Measurements from ENCODE around the gene PLEKHO2.

Gene PLEKHO2

GRCh38 chr15:64828985-64829384 lies 12.7 kb upstream of the PLEKHO2 start:
- no peak for ATAC-seq

DNA sequence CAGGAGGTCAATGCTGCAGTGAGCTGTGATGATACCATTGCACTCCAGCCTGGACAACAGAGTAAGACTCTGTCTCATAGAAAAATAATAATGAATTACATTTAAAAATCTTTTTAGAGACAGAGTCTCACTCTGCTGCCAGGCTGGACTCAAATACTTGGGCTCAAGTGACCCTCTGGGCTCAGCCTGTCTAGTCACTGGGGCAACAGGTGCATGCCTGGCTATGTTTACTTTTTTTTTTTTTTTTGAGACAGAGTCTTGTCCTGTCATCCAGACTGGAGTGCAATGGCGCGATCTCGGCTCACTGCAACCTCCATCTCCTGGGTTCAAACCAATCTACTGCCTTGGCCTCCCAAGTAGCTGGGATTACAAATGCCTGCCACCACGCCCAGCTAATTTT lies 8.0 kb upstream of the PLEKHO2 start:
- ATAC-seq, result no peak

DNA sequence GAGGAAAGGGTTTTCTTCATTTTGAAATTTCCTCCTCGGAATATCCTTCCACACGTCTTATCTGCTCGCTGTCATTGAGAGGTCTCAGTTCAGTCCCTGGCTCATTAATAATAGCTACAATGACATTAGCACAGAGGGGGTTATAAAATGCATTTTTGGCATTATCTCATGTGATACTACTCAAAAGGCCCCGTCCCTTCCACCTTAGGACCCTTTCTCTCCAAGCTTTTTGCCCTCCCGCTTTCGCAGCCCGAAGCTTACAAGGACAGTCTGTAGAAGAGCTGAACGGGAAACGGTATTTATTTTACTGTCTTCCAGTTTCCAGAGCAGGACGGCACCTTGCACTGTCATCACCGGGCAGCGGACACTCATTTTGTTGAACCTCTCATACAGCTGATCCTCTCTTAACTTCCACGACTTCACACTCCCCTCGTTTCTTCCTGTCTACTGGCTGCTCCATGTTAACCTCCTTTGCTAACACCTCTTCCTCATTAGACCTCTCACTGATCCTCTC lies 5.6 kb upstream of the PLEKHO2 start:
- ATAC-seq, result no peak

- no peak for ATAC-seq
Measured at GRCh38 chr15:64837502-64837901, 4.2 kb upstream of the PLEKHO2 start.

DNA sequence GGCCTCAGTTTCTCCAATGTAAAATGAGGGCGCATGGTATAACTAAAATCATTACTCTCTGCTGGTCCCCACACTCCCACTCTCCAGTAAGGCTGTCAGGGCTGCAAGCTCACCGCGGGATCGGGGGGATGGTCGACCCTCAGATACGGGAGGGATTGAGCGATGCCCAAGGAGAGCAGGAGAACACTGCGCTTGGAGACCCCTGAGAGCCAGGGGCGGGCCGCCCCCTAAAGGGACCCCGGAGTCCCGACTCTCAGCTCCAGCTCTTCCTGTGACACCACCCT lies 713 bp upstream of the PLEKHO2 start:
- no peak for ATAC-seq

DNA sequence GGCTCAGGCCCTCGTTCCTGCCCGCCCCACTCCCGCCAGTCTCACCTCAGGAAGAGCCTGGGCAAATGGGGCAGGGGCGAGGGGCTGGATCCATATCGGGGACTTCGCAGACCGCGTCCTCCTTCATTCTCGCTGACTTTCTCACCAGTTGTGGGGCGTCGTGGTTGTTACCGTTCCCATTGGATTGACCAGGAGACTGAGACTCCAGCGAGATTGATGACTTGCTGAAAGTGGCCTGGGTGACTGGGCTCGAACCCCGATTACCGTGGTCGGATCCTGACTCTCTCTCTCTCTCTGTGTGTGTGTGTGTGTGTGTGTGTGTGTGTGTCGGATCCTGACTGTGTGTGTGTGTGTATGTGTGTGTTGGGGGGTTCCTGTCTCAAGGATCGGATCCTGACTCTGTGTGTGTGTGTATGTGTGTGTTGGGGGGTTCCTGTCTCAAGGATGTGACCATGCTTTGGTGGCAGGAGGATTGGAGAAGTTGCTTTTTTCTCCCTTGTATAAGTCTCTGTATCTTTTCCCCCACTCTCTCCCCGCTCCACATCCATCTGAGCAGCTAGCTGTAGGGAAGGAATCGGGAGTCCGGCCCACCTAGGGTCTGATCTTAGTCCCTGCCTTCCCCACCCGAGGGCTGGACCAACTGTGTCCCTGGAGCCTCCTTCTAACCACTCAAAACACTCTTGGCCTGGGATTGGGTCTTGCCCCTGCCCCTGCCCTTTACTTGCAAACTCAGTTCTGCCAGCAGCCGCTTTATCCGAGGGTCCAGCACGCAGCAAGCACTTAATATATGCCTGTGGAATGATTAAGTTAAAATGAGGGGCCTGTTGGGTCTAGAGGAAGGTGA lies 603 bp downstream of the PLEKHO2 start:
- ATAC-seq, result peak in 1 of 2 donors; percentile 1

DNA sequence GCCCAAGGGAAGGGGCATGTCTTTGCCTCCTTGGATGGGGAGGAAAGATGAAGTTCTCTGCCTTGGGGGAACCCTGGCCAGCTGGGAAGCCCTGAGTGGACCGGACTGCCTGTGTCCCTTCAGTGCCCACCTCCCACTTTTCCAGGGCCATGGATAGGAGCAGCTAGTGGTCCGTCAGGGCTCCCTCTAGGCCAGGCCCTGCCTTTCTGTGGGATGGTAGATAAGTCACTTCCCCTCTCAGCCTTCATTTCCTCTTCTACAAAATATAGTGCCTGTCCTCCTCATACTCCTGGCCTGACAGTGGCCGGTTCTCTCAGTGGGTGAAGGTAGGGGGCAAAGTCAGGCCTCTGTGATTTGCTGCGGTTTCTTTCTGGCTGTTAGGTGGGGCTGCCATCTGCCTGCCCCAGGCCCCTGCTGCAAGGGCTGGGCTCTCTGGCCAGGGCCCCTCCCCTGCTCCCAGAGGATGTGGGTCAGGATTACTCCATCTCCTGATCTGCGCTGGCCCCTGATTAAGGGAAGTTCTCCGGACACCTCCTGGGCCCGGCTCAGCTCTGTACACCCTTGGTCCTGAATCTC lies 1.4 kb downstream of the PLEKHO2 start:
- ATAC-seq, result no peak

- no peak for ATAC-seq
Measured at GRCh38 chr15:64843991-64844390, 2.3 kb downstream of the PLEKHO2 start.

- ATAC-seq, result no peak
Measured at GRCh38 chr15:64844576-64845145, 2.9 kb downstream of the PLEKHO2 start.

DNA sequence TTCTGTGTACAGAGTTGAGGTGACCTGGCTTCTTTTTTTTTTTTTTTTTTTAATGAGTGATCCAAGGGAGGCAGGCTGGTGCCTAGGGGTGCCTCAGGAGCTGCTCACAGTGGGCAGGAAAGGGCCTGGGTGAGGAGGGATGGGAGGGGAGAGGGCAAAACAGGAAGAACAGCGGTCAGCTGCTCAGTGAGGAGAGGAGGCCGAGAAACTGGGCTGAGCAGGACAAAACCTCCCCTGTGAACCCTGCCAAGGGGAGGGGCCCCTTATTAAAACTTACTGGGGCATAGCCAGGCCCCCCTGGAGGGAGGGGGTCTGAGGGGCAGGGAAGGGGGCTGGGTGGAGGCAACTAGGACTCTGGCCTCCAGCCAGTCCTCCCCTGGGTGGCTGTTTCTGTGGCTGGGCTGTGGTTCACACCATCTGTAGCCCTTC lies 3.5 kb downstream of the PLEKHO2 start:
- no peak for ATAC-seq

- ATAC-seq, result no peak
Measured at GRCh38 chr15:64845831-64846595, 4.3 kb downstream of the PLEKHO2 start.

DNA sequence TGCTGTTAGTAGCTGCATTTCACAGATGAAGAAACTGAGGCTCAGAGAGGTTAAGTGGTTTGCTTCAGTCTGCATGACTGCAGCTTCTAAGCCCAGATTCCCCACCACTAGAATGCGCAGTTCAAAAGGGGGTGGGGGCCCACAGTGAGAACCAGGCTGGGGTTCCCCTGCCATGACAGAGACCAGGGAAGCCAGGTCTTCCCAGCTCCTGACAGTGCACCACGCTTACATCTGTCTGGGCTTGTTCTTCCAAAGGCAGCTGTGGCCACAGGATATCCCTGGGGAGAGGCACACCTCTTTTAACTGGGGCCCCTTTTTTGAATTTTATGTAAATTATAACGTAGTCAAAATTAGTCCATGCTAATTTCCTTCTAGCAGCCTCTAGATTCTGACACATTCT lies 5.3 kb downstream of the PLEKHO2 start:
- ATAC-seq, result no peak

GRCh38 chr15:64847448-64847847 lies 5.7 kb downstream of the PLEKHO2 start:
- no peak for ATAC-seq

GRCh38 chr15:64847876-64848716 lies 6.4 kb downstream of the PLEKHO2 start:
- ATAC-seq, result no peak

DNA sequence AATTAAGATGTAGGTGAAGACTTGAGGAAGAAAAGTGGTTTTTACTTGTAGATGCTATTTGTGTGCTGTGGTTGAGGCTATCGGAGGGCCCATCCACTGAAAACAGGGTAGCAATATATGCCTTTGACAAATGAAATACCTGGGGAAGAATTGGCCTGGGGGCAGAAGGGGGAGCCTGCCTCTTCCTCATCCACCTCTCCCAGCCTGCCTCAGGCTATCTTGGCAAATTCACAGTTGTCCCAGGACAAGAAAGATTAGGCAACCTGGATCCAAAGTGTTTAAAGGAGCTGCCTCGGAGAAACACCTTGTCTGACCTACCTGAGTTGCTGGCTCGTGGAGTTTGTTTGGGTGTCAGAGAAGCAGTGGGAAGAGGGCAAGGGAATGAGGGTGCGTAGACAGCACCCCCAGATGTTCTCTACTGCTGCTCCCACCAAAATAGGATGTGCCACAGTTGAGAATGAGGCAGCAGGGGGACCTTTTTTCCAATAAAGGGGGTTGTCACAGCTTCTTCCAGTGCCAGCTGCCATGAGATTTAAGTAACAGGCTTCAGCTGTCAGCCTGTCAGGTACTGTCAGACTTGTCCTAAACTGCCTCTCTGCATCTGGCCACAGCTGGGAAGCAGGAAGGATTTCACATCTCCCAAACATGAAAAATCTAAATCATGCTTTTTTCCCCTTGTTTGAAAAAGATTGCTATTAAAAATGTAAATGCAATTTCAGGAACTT lies 9.2 kb downstream of the PLEKHO2 start:
- ATAC-seq, result no peak

DNA sequence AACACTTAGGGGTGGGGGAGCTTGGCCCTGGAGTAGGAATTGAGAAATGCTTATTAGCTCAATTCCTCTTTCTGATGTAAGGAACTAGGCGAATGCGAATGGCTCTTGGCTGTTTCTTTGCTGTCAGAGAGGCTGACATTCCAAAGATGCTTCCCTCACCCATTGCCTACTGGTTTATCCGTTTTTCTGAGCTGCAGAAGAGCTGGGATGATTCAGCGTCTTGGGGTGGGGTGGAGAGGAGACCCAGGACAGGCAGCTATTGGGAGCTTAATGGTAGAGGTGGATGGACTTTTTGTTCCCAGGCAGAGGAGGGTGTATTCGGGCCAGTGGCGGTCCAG lies 9.8 kb downstream of the PLEKHO2 start:
- no peak for ATAC-seq

DNA sequence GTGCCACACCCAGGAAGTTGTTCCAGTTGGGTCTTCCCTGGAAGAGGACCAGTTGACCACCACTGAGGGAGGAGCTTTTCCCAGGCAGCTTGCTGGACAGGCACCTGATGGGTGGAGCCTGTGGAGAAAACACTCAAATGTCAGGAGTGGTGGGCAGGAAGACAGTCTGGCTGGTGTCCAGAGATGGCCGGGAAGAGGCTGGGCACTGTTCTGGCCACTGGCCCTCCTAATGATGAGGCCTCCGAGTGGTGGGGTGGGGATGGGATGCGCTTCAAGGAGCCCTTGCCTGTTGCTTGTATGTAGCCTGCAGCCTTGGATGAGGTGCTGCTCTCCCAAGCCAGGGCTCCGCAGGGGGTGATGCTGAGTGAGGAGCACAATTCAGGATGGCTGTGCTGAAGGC lies 12.3 kb downstream of the PLEKHO2 start:
- ATAC-seq, result no peak

GRCh38 chr15:64854526-64854925 lies 12.8 kb downstream of the PLEKHO2 start:
- ATAC-seq, result no peak

DNA sequence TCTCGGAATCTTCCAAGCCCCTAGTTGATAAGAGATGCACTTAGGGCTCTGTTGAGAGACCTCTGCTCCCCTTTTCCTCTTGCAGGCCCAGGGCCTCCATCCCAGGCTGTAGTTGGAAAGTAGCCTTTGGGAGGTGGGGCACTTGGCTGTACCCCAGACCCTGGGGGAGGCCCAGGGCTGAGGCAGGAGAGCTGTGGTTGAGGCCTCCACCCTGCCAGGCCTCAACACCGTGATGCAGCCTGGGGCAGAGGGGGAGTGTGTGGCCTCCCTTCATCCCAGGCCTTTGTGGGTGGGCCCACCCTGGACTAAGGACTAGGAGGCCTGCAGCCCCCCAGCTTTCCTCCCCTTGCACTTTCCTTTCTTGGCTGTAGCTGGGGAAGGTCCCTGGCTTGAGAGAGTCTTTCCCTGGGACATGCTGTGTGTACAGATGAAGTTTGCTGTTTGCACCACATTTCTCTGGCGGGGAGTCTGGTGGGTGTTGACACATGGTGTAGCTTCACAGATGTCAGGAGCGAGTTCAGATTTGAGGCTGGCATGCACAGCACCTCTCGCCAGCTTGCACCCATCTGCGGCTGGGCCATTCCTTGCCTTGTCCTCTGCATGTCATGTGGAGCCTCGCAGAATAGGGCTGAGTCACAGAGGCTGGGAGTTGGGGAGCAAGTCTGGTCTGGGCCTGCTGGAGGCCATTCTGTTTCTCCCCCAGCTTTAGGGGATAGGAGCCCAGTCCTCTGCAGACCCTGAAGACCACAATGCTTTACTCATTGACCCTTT lies 13.7 kb downstream of the PLEKHO2 start:
- no peak for ATAC-seq

DNA sequence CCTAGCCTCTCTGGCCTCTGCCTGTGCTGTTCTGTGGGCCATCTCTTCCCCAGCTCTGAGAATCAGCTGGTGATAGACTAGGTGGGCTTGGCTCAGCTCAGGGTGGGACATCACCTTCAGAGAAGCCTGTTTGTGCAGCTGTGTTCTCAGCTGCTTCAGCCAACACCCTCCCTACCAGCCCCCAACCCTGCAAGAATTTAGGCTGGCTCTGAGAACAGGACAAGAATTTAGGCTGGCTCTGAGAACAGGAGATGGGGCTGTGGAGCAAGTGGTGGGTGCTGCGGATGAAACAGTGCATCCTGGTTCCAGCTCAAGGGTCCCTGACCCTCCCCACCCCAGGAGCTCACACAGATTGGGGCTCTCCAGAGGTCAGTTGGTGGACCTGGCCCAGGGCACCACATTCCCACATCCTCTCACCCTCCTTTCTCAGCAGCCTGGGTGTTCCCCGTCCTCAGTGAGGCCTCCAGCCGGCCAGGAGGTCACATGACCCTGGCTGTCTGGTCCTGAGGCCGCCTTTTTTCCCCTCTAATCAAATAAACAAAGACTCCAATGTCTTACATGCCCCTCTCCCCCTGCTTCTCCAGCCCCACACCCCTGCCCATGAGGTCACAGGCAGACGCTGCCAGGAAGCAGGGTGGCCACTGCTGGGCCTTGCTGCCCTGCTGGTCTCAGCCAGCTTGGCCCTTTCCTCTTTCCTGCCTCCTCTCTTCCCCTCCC lies 14.9 kb downstream of the PLEKHO2 start:
- no peak for ATAC-seq
